Measurements from ENCODE around the gene NQO1. TPM values are rescaled to one million over a fixed set of nuclear protein-coding genes. Genes with fewer than 3 reads are reported as not detected.
"Not testable (repeated sequence)": the region's sequence is repeated elsewhere in the genome, so short reads cannot be mapped to it uniquely, and the experiment has no call there.

NQO1 gene
- total RNA-seq, 1 experiment from 2014 or later: 494 TPM

- no peak for DNase-seq (ENCODE audit: low read depth)
These were observed 18.2 kb upstream of the NQO1 start for GRCh38 chr16:69744363-69745231.

GRCh38 chr16:69741951-69742904 is 15.9 kb upstream of the NQO1 start:
- DNase-seq (ENCODE audit: low read depth): no peak

GRCh38 chr16:69741519-69741918 is 15.2 kb upstream of the NQO1 start:
- DNase-seq (ENCODE audit: low read depth): peak; percentile 39

GRCh38 chr16:69732101-69732500 is 5.7 kb upstream of the NQO1 start:
- no peak for DNase-seq (ENCODE audit: low read depth)

GRCh38 chr16:69731280-69731679 is 4.9 kb upstream of the NQO1 start:
- DNase-seq (ENCODE audit: low read depth): not testable (repeated sequence)

GRCh38 chr16:69729030-69729429 is 2.7 kb upstream of the NQO1 start:
- not testable (repeated sequence) for DNase-seq (ENCODE audit: low read depth)

GRCh38 chr16:69727916-69728270 is 1.5 kb upstream of the NQO1 start:
- DNase-seq (ENCODE audit: low read depth): no peak

- DNase-seq (ENCODE audit: low read depth): no peak
These were observed 664 bp downstream of the NQO1 start for GRCh38 chr16:69725480-69726312.

GRCh38 chr16:69724981-69725479 is 1.3 kb downstream of the NQO1 start:
- DNase-seq (ENCODE audit: low read depth): peak; percentile 72

GRCh38 chr16:69724414-69724873 is 1.9 kb downstream of the NQO1 start:
- DNase-seq (ENCODE audit: low read depth): no peak

- no peak for DNase-seq (ENCODE audit: low read depth)
These were observed 4.9 kb downstream of the NQO1 start for GRCh38 chr16:69721441-69721957.

- DNase-seq (ENCODE audit: low read depth): no peak
These were observed 5.4 kb downstream of the NQO1 start for GRCh38 chr16:69720822-69721430.

GRCh38 chr16:69718111-69718764 is 8.1 kb downstream of the NQO1 start:
- no peak for DNase-seq (ENCODE audit: low read depth)

- no peak for DNase-seq (ENCODE audit: low read depth)
These were observed 9.3 kb downstream of the NQO1 start for GRCh38 chr16:69717066-69717465.

GRCh38 chr16:69712914-69713581 is 13.3 kb downstream of the NQO1 start:
- no peak for DNase-seq (ENCODE audit: low read depth)

GRCh38 chr16:69712277-69712676 is 14.1 kb downstream of the NQO1 start:
- DNase-seq (ENCODE audit: low read depth): no peak

GRCh38 chr16:69711115-69711740 is 15.1 kb downstream of the NQO1 start:
- DNase-seq (ENCODE audit: low read depth): peak; percentile 68

GRCh38 chr16:69709456-69710084 is 16.8 kb downstream of the NQO1 start:
- DNase-seq (ENCODE audit: low read depth): peak; percentile 73
